ENCODE data around the gene CMSS1.

The CMSS1 gene

DNA sequence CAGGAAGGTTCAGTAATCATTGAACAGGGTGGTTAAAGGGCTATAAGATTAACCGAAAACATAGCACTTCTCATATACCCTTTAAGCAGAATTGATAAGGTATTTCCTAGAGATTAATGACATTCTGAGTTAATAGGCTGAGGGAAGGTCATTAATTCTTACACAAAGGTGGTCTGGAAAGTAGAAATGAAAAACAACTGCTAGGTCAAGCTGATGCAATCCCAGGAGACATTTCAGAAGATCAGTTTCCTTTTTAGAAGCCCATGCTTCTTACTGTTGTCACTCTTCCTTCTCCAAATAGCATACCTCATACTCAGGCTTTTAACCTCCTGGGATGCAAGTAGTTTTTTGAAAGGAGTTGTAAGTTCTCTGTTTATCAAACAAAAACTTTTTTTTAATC lies 287.8 kb downstream of the CMSS1 start:
- DNase-seq (ENCODE audit: low read depth) = no peak
- TF ChIP-seq, protein P1, sequence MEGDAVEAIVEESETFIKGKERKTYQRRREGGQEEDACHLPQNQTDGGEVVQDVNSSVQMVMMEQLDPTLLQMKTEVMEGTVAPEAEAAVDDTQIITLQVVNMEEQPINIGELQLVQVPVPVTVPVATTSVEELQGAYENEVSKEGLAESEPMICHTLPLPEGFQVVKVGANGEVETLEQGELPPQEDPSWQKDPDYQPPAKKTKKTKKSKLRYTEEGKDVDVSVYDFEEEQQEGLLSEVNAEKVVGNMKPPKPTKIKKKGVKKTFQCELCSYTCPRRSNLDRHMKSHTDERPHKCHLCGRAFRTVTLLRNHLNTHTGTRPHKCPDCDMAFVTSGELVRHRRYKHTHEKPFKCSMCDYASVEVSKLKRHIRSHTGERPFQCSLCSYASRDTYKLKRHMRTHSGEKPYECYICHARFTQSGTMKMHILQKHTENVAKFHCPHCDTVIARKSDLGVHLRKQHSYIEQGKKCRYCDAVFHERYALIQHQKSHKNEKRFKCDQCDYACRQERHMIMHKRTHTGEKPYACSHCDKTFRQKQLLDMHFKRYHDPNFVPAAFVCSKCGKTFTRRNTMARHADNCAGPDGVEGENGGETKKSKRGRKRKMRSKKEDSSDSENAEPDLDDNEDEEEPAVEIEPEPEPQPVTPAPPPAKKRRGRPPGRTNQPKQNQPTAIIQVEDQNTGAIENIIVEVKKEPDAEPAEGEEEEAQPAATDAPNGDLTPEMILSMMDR (conservative IDR thresholded peaks at IDR 0.05; ENCODE audit: low read depth, low read length) = no peak
- H3K4me3 ChIP-seq (ENCODE audit: low read length) = no peak overlapping the region

DNA sequence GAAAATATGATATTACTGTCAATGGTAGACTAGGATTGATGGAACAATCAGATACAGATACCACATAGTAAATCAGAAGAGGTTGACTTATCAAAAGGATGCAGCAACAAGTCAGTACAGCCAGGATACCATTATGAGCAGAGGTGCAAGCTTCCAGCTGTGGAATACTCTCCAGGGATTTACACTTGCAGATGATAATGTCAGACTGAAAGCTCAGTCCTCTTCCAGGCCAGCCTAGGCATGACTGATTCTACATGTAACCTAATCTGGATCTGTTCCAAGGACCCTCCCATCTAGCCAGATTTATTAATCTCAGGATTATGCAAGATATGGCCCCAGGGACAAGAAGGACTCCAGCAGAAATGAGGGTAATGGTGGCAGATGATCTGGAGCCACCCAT lies 288.4 kb downstream of the CMSS1 start:
- no peak for DNase-seq (ENCODE audit: low read depth)
- TF ChIP-seq, protein P1 (conservative IDR thresholded peaks at IDR 0.05; ENCODE audit: low read depth, low read length) = no peak
- no peak overlapping the region for H3K4me3 ChIP-seq (ENCODE audit: low read length)

DNA sequence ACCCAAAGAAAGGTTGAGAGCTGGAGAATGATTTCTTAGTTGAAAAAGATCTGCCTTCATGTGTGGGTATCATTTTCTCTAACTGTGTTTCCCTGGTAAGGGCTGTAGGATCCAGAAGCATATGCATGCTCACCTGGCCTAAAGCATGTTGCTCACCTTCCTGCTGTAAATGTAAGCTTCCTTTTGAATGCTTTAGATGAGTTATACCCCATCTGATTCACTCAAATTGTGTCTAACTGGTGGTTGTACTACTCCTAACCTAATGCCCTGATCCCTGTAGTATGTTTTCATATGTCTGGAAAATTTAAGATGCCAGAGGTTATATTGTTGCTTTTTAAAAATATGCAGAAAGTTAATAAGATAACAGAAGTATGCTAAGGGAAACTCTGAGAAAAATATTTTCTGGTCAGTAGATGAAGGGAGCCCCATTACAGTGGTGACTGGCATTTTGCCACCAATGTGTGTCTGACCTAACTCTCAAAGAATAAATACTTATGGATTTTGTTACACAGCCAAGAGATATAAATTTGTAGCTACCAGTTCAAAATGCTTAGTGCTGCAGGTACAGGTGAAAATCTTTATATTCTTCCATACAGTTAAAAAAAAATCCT lies 289.0 kb downstream of the CMSS1 start:
- TF ChIP-seq, protein P1 (conservative IDR thresholded peaks at IDR 0.05; ENCODE audit: low read depth, low read length) = no peak

DNA sequence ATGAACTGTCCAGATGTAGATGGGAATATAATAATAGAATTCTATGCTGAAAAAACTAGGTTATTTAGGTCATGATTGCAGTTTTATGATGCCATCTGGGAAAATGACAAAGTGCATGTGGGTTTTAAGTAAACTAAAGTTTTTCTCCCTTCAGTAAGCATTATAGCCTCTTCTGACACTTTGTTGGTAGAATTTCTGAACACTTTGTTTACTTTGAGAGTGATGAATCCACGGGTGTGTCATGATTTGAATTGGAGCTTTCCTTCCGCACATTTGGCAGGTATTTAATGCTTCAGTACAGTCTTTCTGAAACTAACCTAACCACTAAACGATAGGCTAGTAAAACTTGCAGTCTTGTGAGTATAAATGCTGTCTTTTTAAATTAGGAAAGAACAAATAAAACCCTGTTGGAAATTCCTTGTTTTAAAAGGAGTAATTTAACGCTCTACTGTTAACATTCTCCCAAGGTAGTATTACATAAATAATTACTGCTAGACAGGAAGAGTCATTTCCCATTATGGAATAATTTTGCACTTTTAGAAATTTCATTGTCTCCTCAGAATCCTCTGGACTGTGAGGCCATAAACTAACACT lies 289.7 kb downstream of the CMSS1 start:
- no peak overlapping the region for H3K4me3 ChIP-seq (ENCODE audit: low read length)
- DNase-seq (ENCODE audit: low read depth) = no peak
- TF ChIP-seq, protein P1 (conservative IDR thresholded peaks at IDR 0.05; ENCODE audit: low read depth, low read length) = no peak

More for the DNA sequence above, 289.0 kb downstream of the CMSS1 start:
- DNase-seq (ENCODE audit: low read depth) = no peak
- no peak overlapping the region for H3K4me3 ChIP-seq (ENCODE audit: low read length)

GRCh38 chr3:100108464-100109079 lies 290.9 kb downstream of the CMSS1 start:
- TF ChIP-seq, protein P1 (conservative IDR thresholded peaks at IDR 0.05; ENCODE audit: low read depth, low read length) = no peak
- no peak for DNase-seq (ENCODE audit: low read depth)

GRCh38 chr3:100110162-100110561 lies 292.5 kb downstream of the CMSS1 start:
- H3K4me3 ChIP-seq (ENCODE audit: low read length) = no peak overlapping the region
- no peak for DNase-seq (ENCODE audit: low read depth)
- TF ChIP-seq, protein P1 (conservative IDR thresholded peaks at IDR 0.05; ENCODE audit: low read depth, low read length) = no peak

More at GRCh38 chr3:100108464-100109079, 290.9 kb downstream of the CMSS1 start:
- H3K4me3 ChIP-seq (ENCODE audit: low read length) = no peak overlapping the region

DNA sequence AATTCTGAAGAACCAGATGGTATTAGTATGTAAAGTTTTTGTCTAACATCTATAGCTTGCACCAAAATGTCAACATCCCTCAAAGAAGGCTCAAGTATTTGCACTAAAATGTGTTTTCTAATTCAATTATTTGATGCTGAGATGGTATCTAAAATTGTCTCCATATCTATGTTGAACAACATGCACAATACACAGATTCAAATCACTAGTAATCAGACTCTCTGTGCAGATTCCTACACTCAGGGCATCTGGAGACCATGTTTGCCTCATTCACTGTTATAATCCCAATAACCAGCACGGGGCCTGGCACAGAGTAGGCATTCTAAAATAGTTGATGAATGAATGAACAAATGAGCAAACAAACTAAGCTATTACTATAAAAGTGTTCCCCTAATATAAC lies 294.1 kb downstream of the CMSS1 start:
- no peak for DNase-seq (ENCODE audit: low read depth)
- H3K4me3 ChIP-seq (ENCODE audit: low read length) = no peak overlapping the region
- TF ChIP-seq, protein P1 (conservative IDR thresholded peaks at IDR 0.05; ENCODE audit: low read depth, low read length) = no peak
